PC-9 (cell line): ENCODE results near the gene HEG1. TPM values are rescaled to one million over a fixed set of nuclear protein-coding genes. Genes with fewer than 3 reads are reported as not detected.

Experiments
- BruUV-seq: library from RNA; stranded (reverse); fragments of 400-500 nt; replicated peaks from 2 replicates; lab custom pipeline; 2021; lab: Mats Ljungman, UMichigan
- CTCF ChIA-PET: fragments of 300-600 bp; sonication (Branson Sonifier 250); formaldehyde crosslinking; loops from one replicate; lab custom pipeline; 2022; ENCODE audit warnings: antibody characterized with exemption; lab: Charles Lee
- POLR2A ChIA-PET: fragments of 300-600 bp; sonication (Branson Sonifier 250); formaldehyde crosslinking; loops from one replicate; lab custom pipeline; 2022; ENCODE audit warnings: antibody characterized with exemption; ENCODE audit not compliant: unreplicated experiment; lab: Charles Lee
- DNase-seq, 2 experiments: peaks; one replicate each; pipeline versions ENCODE4 v3.0.0 to v3.0.0-alpha.2; 2015 to 2022; ENCODE audit warnings: mixed read lengths in 1 of 2
- H2AFZ ChIP-seq: fragments of 200-600 bp; sonication (generic); 2 replicates; pipeline ENCODE4 v1.8.1; 2017; ENCODE audit warnings: antibody characterized with exemption
- H3F3A ChIP-seq: fragments of 200-600 bp; sonication (generic); 2 replicates; pipeline ENCODE4 v1.8.1; 2017; ENCODE audit warnings: antibody characterized with exemption, mild to moderate bottlenecking, low read depth; ENCODE audit not compliant: insufficient read depth
- H3K27ac ChIP-seq: fragments of 200-600 bp; sonication (generic); 2 replicates; pipeline ENCODE4 v1.6.1; 2016; ENCODE audit warnings: mixed run types
- H3K27me3 ChIP-seq: fragments of 200-600 bp; sonication (generic); 2 replicates; pipeline ENCODE4 v1.6.1; 2016; ENCODE audit warnings: low read depth, mixed run types; ENCODE audit not compliant: insufficient read depth
- H3K36me3 ChIP-seq: fragments of 200-600 bp; sonication (generic); 2 replicates; pipeline ENCODE4 v1.6.1; 2016; ENCODE audit warnings: low read depth, mixed run types
- H3K4me1 ChIP-seq: fragments of 200-600 bp; sonication (generic); replicated peaks from 2 replicates; pipeline ENCODE4 v1.6.1; 2016; ENCODE audit warnings: mixed run types; ENCODE audit not compliant: insufficient read depth
- H3K4me2 ChIP-seq: fragments of 200-600 bp; sonication (generic); 2 replicates; pipeline ENCODE4 v1.6.1; 2017; ENCODE audit warnings: mixed run types
- H3K4me3 ChIP-seq: fragments of 200-600 bp; sonication (generic); 2 replicates; pipeline ENCODE4 v1.6.1; 2016; ENCODE audit warnings: mixed run types
- H3K79me2 ChIP-seq: fragments of 200-600 bp; sonication (generic); 2 replicates; pipeline ENCODE4 v1.6.1; 2017; ENCODE audit warnings: low read depth, mixed run types
- H3K9me2 ChIP-seq: fragments of 200-600 bp; sonication (generic); 2 replicates; pipeline ENCODE4 v1.8.1; 2017; ENCODE audit warnings: mild to moderate bottlenecking; ENCODE audit not compliant: insufficient read depth
- H3K9me3 ChIP-seq: fragments of 200-600 bp; sonication (generic); 2 replicates; pipeline ENCODE4 v1.8.1; 2016; ENCODE audit warnings: low read depth; ENCODE audit not compliant: insufficient read depth
- H4K20me1 ChIP-seq: fragments of 200-600 bp; sonication (generic); 2 replicates; pipeline ENCODE4 v1.8.1; 2017; ENCODE audit not compliant: insufficient read depth
- EZH2 ChIP-seq: fragments of 200-600 bp; sonication (generic); IDR thresholded peaks from 2 replicates; pipeline ENCODE4 v1.8.0; 2017; ENCODE audit warnings: antibody characterized with exemption, low read depth
- intact Hi-C: fragments of 100-400 bp; cut with micrococcal nuclease; formaldehyde crosslinking; loops from one replicate; pipeline ENCODE4 v1.10.0; 2022; ENCODE audit not compliant: unreplicated experiment
- total RNA-seq: library from RNA; stranded (reverse); gene quantifications from 2 replicates; pipeline ENCODE4 v1.2.3, GENCODE V29; 2021
- TF ChIP-seq, protein P1 (sequence below): fragments of 200-600 bp; sonication (generic); conservative IDR thresholded peaks from 2 replicates; pipeline ENCODE4 v1.6.1; 2017; ENCODE audit warnings: mixed run types, antibody characterized with exemption, mild to moderate bottlenecking, moderate library complexity

Gene HEG1
- total RNA-seq, 1 experiment from 2014 or later: 33.5 TPM

DNA sequence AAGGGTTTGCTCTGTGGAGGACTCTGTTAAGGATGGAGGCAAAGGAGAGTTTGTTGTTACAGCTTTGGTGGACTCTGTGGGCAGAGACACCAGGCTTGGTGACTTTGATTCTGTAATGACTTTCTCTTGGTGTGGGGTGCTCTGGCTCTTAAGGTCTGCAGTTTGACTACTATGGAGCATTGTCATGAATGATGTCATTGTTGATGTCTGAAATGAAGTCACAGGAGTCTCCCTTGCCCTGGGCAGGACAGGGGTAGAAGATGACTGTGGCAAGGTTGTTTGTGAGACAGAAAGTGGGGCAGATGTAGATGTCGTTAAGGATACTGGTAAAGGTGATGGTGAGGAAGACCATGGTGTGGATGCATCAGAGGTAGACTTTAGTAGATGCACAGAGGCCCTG lies 42.7 kb downstream of the HEG1 start:
- H2AFZ ChIP-seq: no peak overlapping the region
- POLR2A ChIA-PET: no interaction called here
- CTCF ChIA-PET: no interaction called here
- intact Hi-C loops: no loop called here
- no peaks in the 10 kb centered on the region for H3K36me3 ChIP-seq
- TF ChIP-seq EZH2: no peak
- TF ChIP-seq, protein P1, sequence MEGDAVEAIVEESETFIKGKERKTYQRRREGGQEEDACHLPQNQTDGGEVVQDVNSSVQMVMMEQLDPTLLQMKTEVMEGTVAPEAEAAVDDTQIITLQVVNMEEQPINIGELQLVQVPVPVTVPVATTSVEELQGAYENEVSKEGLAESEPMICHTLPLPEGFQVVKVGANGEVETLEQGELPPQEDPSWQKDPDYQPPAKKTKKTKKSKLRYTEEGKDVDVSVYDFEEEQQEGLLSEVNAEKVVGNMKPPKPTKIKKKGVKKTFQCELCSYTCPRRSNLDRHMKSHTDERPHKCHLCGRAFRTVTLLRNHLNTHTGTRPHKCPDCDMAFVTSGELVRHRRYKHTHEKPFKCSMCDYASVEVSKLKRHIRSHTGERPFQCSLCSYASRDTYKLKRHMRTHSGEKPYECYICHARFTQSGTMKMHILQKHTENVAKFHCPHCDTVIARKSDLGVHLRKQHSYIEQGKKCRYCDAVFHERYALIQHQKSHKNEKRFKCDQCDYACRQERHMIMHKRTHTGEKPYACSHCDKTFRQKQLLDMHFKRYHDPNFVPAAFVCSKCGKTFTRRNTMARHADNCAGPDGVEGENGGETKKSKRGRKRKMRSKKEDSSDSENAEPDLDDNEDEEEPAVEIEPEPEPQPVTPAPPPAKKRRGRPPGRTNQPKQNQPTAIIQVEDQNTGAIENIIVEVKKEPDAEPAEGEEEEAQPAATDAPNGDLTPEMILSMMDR: no peak
- H3K27ac ChIP-seq: no peak overlapping the region
- H3K4me2 ChIP-seq: no peak overlapping the region
- H3F3A ChIP-seq: no peaks in the 10 kb centered on the region
- H3K27me3 ChIP-seq: no peaks in the 10 kb centered on the region
- H3K4me1 ChIP-seq: no peaks in the 10 kb centered on the region
- H3K9me3 ChIP-seq: no peaks in the 10 kb centered on the region
- TSS peak; percentile 9 for BruUV-seq
- H4K20me1 ChIP-seq: no peaks in the 10 kb centered on the region
- H3K9me2 ChIP-seq: no peaks in the 10 kb centered on the region
- H3K4me3 ChIP-seq: no peak overlapping the region
- H3K79me2 ChIP-seq: no peaks in the 10 kb centered on the region
- no peak for DNase-seq

DNA sequence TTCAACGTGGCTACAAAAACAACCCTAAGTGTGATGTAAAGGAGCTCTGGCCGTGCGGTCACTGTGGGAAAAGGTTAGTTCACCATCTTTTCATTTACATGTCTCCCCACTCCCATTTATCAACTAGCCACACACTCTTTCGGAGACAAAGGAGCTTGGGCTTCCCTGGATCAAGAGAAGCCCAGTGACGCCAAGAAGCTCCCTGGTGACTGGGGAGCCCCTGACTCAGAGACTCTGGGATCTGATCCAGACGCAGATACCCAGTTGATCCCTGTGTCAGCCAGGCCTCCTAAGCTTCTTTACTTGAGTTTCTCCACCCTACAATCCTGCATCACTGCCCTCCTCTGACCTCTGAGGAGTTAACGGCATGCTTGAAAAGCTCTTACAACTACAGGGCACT lies 43.9 kb downstream of the HEG1 start:
- H3K4me2 ChIP-seq: no peak overlapping the region
- no peaks in the 10 kb centered on the region for H3K36me3 ChIP-seq
- no TSS peak for BruUV-seq

DNA sequence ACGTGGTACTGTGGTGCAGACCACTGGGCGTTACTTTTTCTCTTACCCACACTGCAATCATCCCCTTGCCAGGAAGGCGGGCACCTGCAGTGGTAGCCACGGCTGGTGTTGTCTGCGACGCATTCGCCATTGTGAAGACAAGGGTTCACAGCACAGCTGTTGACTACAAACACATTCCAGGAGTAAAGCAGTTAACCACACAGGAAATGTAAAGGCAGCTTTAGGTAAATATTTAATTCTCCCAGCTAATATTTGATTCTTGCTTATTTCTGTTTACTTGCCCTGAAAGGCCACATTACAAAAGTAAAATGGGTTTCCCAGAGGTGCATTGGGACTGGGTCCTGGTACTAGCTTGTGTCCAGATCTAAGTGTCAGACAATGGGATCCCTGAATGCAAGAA lies 45.4 kb downstream of the HEG1 start:
- CTCF ChIA-PET: no interaction called here
- no peak overlapping the region for H3K27ac ChIP-seq

More for the DNA sequence above, 43.9 kb downstream of the HEG1 start:
- no peak for DNase-seq
- no peaks in the 10 kb centered on the region for H3K27me3 ChIP-seq
- no peaks in the 10 kb centered on the region for H3K9me3 ChIP-seq
- H3K27ac ChIP-seq: no peak overlapping the region
- ChIA-PET CTCF (no interaction called here), POLR2A (no interaction called here)
- H3K4me3 ChIP-seq: no peak overlapping the region
- H3K9me2 ChIP-seq: no peaks in the 10 kb centered on the region
- intact Hi-C loops: no loop called here
- TF ChIP-seq, protein P1: no peak
- TF ChIP-seq EZH2: no peak
- no peaks in the 10 kb centered on the region for H4K20me1 ChIP-seq
- no peaks in the 10 kb centered on the region for H3F3A ChIP-seq
- H3K79me2 ChIP-seq: no peaks in the 10 kb centered on the region
- H2AFZ ChIP-seq: no peak overlapping the region
- H3K4me1 ChIP-seq: no peaks in the 10 kb centered on the region

More for the DNA sequence above, 45.4 kb downstream of the HEG1 start:
- no peak for DNase-seq
- intact Hi-C loops: no loop called here
- POLR2A ChIA-PET: no interaction called here
- no peaks in the 10 kb centered on the region for H3K36me3 ChIP-seq
- TF ChIP-seq EZH2: no peak
- TF ChIP-seq, protein P1: no peak
- H4K20me1 ChIP-seq: no peaks in the 10 kb centered on the region
- H3K4me2 ChIP-seq: no peak overlapping the region
- no peaks in the 10 kb centered on the region for H3K27me3 ChIP-seq
- H3K4me1 ChIP-seq: no peaks in the 10 kb centered on the region
- no peak overlapping the region for H3K4me3 ChIP-seq
- no peaks in the 10 kb centered on the region for H3K9me3 ChIP-seq
- BruUV-seq: no TSS peak
- H3K9me2 ChIP-seq: no peaks in the 10 kb centered on the region
- H3F3A ChIP-seq: no peaks in the 10 kb centered on the region
- no peak overlapping the region for H2AFZ ChIP-seq
- no peaks in the 10 kb centered on the region for H3K79me2 ChIP-seq
